HepG2 (cell line): ENCODE measurements around the gene MND1. TPM values are rescaled to one million over a fixed set of nuclear protein-coding genes. Genes with fewer than 3 reads are reported as not detected.

Experiments used
- ATAC-seq: fragments of 200-7000 bp; cut with Tn5 transposase; 3 replicates; pipeline ENCODE4 v1.9.1; 2020; ENCODE audit warnings: mild to moderate bottlenecking, moderate library complexity
- BruUV-seq: library from RNA; stranded (reverse); fragments of 400-500 nt; replicated peaks from 2 replicates; lab custom pipeline; 2021; lab: Mats Ljungman, UMichigan
- CTCF ChIA-PET: fragments of 300-600 bp; formaldehyde crosslinking; extraction: SDS; loops from one replicate; lab custom pipeline; 2021; ENCODE audit warnings: low total read pairs, inconsistent platforms, low intra/inter-chr PET ratio; lab: Yijun Ruan, JAX
- POLR2A ChIA-PET: fragments of 350-600 bp; sonication (Branson Sonifier 250); formaldehyde crosslinking; loops from one replicate; lab custom pipeline; 2020; ENCODE audit warnings: antibody characterized with exemption, inconsistent platforms; lab: Yijun Ruan, JAX
- DNase-seq: peaks from one replicate; pipeline ENCODE4 v3.0.0-alpha.2; 2015; ENCODE audit warnings: low spot score
- FAIRE-seq: peaks from 3 replicates; lab custom pipeline; 2011; peaks lifted over from hg19 to GRCh38; lab: Jason Lieb, UNC
- H2AFZ ChIP-seq: one replicate; pipeline ENCODE4 v1.6.1; 2011; ENCODE audit warnings: low read length, inconsistent platforms
- H3K27ac ChIP-seq: fragments of 300-600 bp; 3 replicates; pipeline ENCODE4 v1.8.0; 2011; ENCODE audit warnings: mixed run types, mild to moderate bottlenecking, mixed read lengths, low read length, inconsistent platforms; ENCODE audit not compliant: insufficient read depth; ENCODE audit errors: extremely low read length
- H3K27me3 ChIP-seq, 2 experiments: fragments of 200-600 bp in 1 of 2; 2 replicates in 1 of 2; 3 replicates in 1 of 2; pipeline versions ENCODE4 v1.6.0 to v1.8.0; 2011; ENCODE audit warnings: low read length in 2 of 2, mild to moderate bottlenecking in 2 of 2, moderate library complexity in 2 of 2, inconsistent platforms in 1 of 2; ENCODE audit not compliant: insufficient read depth in 2 of 2, control insufficient read depth in 1 of 2
- H3K36me3 ChIP-seq, 2 experiments: fragments of 200-600 bp in 1 of 2; replicated peaks in 1 of 2; 2 replicates in 1 of 2; 3 replicates in 1 of 2; pipeline versions ENCODE4 v1.5.1 to v1.8.0; 2011; ENCODE audit warnings: low read length in 2 of 2, inconsistent platforms in 1 of 2; ENCODE audit not compliant: insufficient read depth in 2 of 2, control insufficient read depth in 1 of 2
- H3K4me1 ChIP-seq: 2 replicates; pipeline ENCODE4 v1.5.1; 2012; ENCODE audit warnings: low read length, inconsistent platforms; ENCODE audit not compliant: insufficient read depth
- H3K4me2 ChIP-seq: 2 replicates; pipeline ENCODE4 v1.6.0; 2011; ENCODE audit warnings: low read depth, low read length, inconsistent platforms
- H3K4me3 ChIP-seq, 3 experiments: fragments of 200-600 bp in 1 of 3; sonication (generic), shearing (Covaris generic) in 1 of 3; replicated peaks in 1 of 3; 2 replicates each; pipeline ENCODE4 v1.5.1; 2011 to 2016; ENCODE audit warnings: low read length in 3 of 3, inconsistent platforms in 2 of 3, low read depth in 2 of 3, mild to moderate bottlenecking in 2 of 3, control low read depth in 1 of 3, mixed read lengths in 1 of 3; ENCODE audit not compliant: insufficient read depth in 1 of 3
- H3K79me2 ChIP-seq: one replicate; pipeline ENCODE4 v1.6.1; 2011; ENCODE audit warnings: low read length, inconsistent platforms; ENCODE audit not compliant: insufficient read depth
- H3K9ac ChIP-seq: 2 replicates; pipeline ENCODE4 v1.6.0; 2011; ENCODE audit warnings: mild to moderate bottlenecking, low read depth, low read length, inconsistent platforms; ENCODE audit not compliant: insufficient read depth
- H3K9me3 ChIP-seq: 2 replicates; pipeline ENCODE4 v1.5.1; 2012; ENCODE audit warnings: mild to moderate bottlenecking, low read length
- H4K20me1 ChIP-seq: 2 replicates; pipeline ENCODE4 v1.6.0; 2011; ENCODE audit warnings: inconsistent platforms, mild to moderate bottlenecking, low read length, moderate library complexity; ENCODE audit not compliant: insufficient read depth
- CREM ChIP-seq, 2 experiments: sonication (generic) in 1 of 2; formaldehyde crosslinking in 1 of 2; IDR thresholded peaks; 2 replicates each; pipeline versions ENCODE4 v1.4.0 to v1.6.1; 2016 to 2020; ENCODE audit warnings: antibody characterized with exemption in 1 of 2, mild to moderate bottlenecking in 1 of 2, missing genetic modification reagents in 1 of 2
- DMAP1 ChIP-seq: IDR thresholded peaks from 2 replicates; pipeline ENCODE4 v1.6.1; 2016
- POLR2G ChIP-seq: fragments of 200-400 bp; formaldehyde crosslinking; IDR thresholded peaks from 2 replicates; pipeline ENCODE4 v1.6.1; 2018; ENCODE audit warnings: mild to moderate bottlenecking, low read depth, low read length, moderate library complexity
- SPEN ChIP-seq: sonication (generic); formaldehyde crosslinking; IDR thresholded peaks from 2 replicates; pipeline ENCODE4 v1.5.1; 2020; ENCODE audit warnings: low read depth, mild to moderate bottlenecking, missing genetic modification reagents
- WGBS: methylation state at CpG from one replicate; pipeline ENCODE4 v1.1.6; 2017; ENCODE audit warnings: low lambda C conversion rate; 5-methylcytosine and 5-hydroxymethylcytosine counted together
- in situ Hi-C: cut with HindIII; loops from 2 replicates; pipeline ENCODE4 v1.10.0; 2017; ENCODE audit warnings: low pct_unique_long_range_greater_than_20kb; ENCODE audit not compliant: extremely low pct_ligation_motif_present
- intact Hi-C: fragments of 100-400 bp; cut with micrococcal nuclease; formaldehyde crosslinking; loops from one replicate; pipeline ENCODE4 v1.10.0; 2022; ENCODE audit not compliant: unreplicated experiment
- polyA plus RNA-seq, 8 experiments: library from polyadenylated mRNA; depleted of rRNA in 3 of 8; stranded (reverse) in 7 of 8; unstranded in 1 of 8; fragments of >200 nt; fragmentation: Illumina TruSeq in 4 of 8; extraction: Trizol in 4 of 8; gene quantifications; 2 replicates each; pipeline versions ENCODE4 v1.2.1 to v1.2.3, GENCODE V29; 2011 to 2016; ENCODE audit warnings: low read depth in 4 of 8, missing spikeins in 1 of 8, mixed read lengths in 1 of 8; ENCODE audit not compliant: insufficient read depth in 1 of 8
- total RNA-seq, 5 experiments: library from RNA; depleted of rRNA; stranded (reverse); fragments of >200 nt; fragmentation: Illumina TruSeq; extraction: Trizol; gene quantifications; 2 replicates each; pipeline ENCODE4 v1.2.3, GENCODE V29; 2016; ENCODE audit warnings: low read depth in 1 of 5
- TF ChIP-seq, protein P1 (sequence below): sonication (generic); formaldehyde crosslinking; IDR thresholded peaks from 2 replicates; pipeline ENCODE4 v1.5.1; 2020; ENCODE audit warnings: missing genetic modification reagents, mild to moderate bottlenecking, borderline replicate concordance
- TF ChIP-seq, protein P2 (sequence below): sonication (generic); formaldehyde crosslinking; IDR thresholded peaks from 2 replicates; pipeline ENCODE4 v1.4.0; 2020; ENCODE audit warnings: mild to moderate bottlenecking, missing genetic modification reagents

MND1 gene
- total and polyA plus RNA-seq, 2 of the 13 experiments (the other 11 are each of a cell fraction or from before 2014, with no cell fraction given) = 4.8 to 30.7 TPM

DNA sequence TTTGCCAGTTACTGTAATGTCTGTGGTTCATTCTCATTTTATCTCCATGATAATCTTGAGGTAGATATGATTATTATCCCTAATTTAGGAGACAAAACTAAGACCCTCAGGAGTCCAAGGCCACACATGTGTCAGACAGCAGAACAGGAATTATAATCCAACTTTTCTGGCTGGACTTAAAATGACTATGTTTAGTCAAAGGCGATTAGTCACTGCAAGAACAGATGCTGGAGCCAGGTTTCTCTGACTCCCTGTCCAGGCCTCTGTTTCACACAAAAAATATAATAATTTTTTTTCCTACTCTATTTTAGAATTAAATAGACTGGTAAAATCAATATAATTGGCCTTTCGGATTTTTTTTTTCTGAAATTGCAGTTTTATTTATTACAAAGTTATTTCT, 64.9 kb downstream of the MND1 start:
- Histone ChIP-seq H3K9ac (no peak overlapping the region), H3K9me3 (no peaks in the 10 kb centered on the region)
- CTCF ChIA-PET = no interaction called here
- TF ChIP-seq SPEN (no peak), POLR2G (no peak), DMAP1 (no peak), CREM (IDR thresholded peaks at IDR 0.05) (no peak), CREM (CRISPR knock-in tag; IDR thresholded peaks at IDR 0.05) (no peak)
- TF ChIP-seq, protein P1, sequence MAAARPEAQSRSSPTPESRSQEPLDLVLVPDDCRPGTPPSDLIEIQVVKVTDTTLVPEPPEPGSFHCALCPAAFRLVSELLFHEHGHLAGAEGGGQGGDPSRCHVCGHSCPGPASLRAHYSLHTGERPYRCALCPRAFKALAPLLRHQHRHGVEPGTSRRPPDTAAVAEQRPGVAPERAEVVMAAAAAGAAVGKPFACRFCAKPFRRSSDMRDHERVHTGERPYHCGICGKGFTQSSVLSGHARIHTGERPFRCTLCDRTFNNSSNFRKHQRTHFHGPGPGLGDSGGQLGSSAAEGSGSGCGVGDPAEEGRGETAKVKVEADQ (CRISPR knock-in tag) = no peak
- TF ChIP-seq, protein P2, sequence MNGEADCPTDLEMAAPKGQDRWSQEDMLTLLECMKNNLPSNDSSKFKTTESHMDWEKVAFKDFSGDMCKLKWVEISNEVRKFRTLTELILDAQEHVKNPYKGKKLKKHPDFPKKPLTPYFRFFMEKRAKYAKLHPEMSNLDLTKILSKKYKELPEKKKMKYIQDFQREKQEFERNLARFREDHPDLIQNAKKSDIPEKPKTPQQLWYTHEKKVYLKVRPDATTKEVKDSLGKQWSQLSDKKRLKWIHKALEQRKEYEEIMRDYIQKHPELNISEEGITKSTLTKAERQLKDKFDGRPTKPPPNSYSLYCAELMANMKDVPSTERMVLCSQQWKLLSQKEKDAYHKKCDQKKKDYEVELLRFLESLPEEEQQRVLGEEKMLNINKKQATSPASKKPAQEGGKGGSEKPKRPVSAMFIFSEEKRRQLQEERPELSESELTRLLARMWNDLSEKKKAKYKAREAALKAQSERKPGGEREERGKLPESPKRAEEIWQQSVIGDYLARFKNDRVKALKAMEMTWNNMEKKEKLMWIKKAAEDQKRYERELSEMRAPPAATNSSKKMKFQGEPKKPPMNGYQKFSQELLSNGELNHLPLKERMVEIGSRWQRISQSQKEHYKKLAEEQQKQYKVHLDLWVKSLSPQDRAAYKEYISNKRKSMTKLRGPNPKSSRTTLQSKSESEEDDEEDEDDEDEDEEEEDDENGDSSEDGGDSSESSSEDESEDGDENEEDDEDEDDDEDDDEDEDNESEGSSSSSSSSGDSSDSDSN (CRISPR knock-in tag) = no peak
- TF ChIP-seq, all 625 proteins: peak for 0
- no peak overlapping the region for H2AFZ ChIP-seq
- POLR2A ChIA-PET = no interaction called here
- no peaks in the 10 kb centered on the region for H3K4me1 ChIP-seq
- ATAC-seq = no peak
- H3K27ac ChIP-seq = no peak overlapping the region
- intact Hi-C loops (no loop called here), in situ Hi-C loops (no loop called here)
- no peak for FAIRE-seq
- peaks cover 0 to 1% of the 10 kb centered on the region in 2 experiments; a peak in 2 of 5 replicates for H3K36me3 ChIP-seq
- H4K20me1 ChIP-seq = no peaks in the 10 kb centered on the region
- H3K4me2 ChIP-seq = no peak overlapping the region
- H3K27me3 ChIP-seq = no peaks in the 10 kb centered on the region
- no TSS peak for BruUV-seq
- no peaks in the 10 kb centered on the region for H3K79me2 ChIP-seq
- H3K4me3 ChIP-seq = no peak overlapping the region
- 97% methylated on average over 2 of the region's 2 CpGs for WGBS
- DNase-seq = no peak
